Measurements from ENCODE around the gene GRM5. TPM values are rescaled to one million over a fixed set of nuclear protein-coding genes. Genes with fewer than 3 reads are reported as not detected.
"Not testable (repeated sequence)": the region's sequence is repeated elsewhere in the genome, so short reads cannot be mapped to it uniquely, and the experiment has no call there.

The GRM5 gene
- total and polyA plus RNA-seq, 2 donors (not counting 1 experiment from before 2014, with no cell fraction given): not detected

- no CpG with 5 or more reads among the region's 3 CpGs for WGBS (ENCODE audit: insufficient coverage)
Observed at GRCh38 chr11:89084951-89085350, 19.2 kb upstream of the GRM5 start.

DNA sequence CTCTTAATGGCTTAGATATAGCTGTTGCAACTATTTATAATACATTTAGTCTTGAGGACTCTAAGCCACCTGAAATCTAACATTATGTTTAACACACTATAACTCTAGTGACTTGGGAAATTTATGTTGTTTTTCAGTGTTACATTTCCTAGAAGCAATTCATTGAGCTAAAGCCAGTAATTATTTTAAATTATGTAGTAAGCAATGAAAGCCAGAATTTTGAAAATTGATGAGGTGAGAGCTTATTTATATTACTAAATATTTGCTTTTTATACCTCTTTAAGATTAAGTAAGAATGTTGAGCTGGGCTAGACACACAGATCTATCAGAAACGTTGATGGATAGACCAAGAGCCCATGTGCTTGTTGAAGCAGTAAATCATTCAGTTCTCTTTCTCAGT, 5.1 kb upstream of the GRM5 start:
- CTCF ChIA-PET; H3K4me1 ChIP-seq (ENCODE audit: control insufficient read depth in 2 of 2, insufficient read depth in 2 of 2, low read length in 2 of 2); H3K9me3 ChIP-seq (ENCODE audit: control extremely low read depth in 1 of 3, control insufficient read depth in 2 of 3, insufficient read depth in 1 of 3, low read length in 2 of 3); ATAC-seq (ENCODE audit: low read depth); intact Hi-C loops (cut with micrococcal nuclease); POLR2A ChIA-PET; H3K27ac Mint-ChIP-seq; H3K36me3 ChIP-seq (replicated peaks in 1 of 2; ENCODE audit: control extremely low read depth in 1 of 2, control insufficient read depth in 1 of 2, extremely low read depth in 1 of 2, insufficient read depth in 2 of 2, low read length in 1 of 2); H3K9ac ChIP-seq (ENCODE audit: low read length); DNase-seq; H3K27ac ChIP-seq (ENCODE audit: low read length in 2 of 2); H3K4me3 Mint-ChIP-seq; H4K20me1 ChIP-seq (ENCODE audit: control insufficient read depth, insufficient read depth, low read length, poor library complexity, severe bottlenecking); H3K27me3 ChIP-seq (replicated peaks in 1 of 4; ENCODE audit: control extremely low read depth in 1 of 4, control insufficient read depth in 3 of 4, insufficient read depth in 4 of 4, low read length in 3 of 4); H3K9me3 Mint-ChIP-seq (ENCODE audit: insufficient read depth); H3K4me3 ChIP-seq (ENCODE audit: control extremely low read depth in 1 of 5, extremely low read depth in 1 of 5, insufficient read depth in 1 of 5, low read depth in 2 of 5, low read length in 4 of 5); H3K27me3 Mint-ChIP-seq; H2AFZ ChIP-seq (ENCODE audit: insufficient read depth, low read depth, low read length, poor library complexity, severe bottlenecking); H3K4me2 ChIP-seq (replicated peaks; ENCODE audit: low read depth, low read length, poor library complexity, severe bottlenecking); H3K4me1 Mint-ChIP-seq; H3K79me2 ChIP-seq (ENCODE audit: control insufficient read depth, insufficient read depth, low read length): not testable (repeated sequence)
- WGBS (ENCODE audit: insufficient coverage): no CpG with 5 or more reads among the region's 1 CpG

More at GRCh38 chr11:89084951-89085350, 19.2 kb upstream of the GRM5 start:
- H3K9me3 Mint-ChIP-seq (ENCODE audit: insufficient read depth); H4K20me1 ChIP-seq (ENCODE audit: control insufficient read depth, insufficient read depth, low read length, poor library complexity, severe bottlenecking); H3K27ac Mint-ChIP-seq; H3K79me2 ChIP-seq (ENCODE audit: control insufficient read depth, insufficient read depth, low read length); H3K4me1 ChIP-seq (ENCODE audit: control insufficient read depth in 2 of 2, insufficient read depth in 2 of 2, low read length in 2 of 2); POLR2A ChIA-PET; H3K9me3 ChIP-seq (ENCODE audit: control extremely low read depth in 1 of 3, control insufficient read depth in 2 of 3, insufficient read depth in 1 of 3, low read length in 2 of 3); DNase-seq; H3K4me1 Mint-ChIP-seq; H2AFZ ChIP-seq (ENCODE audit: insufficient read depth, low read depth, low read length, poor library complexity, severe bottlenecking); H3K36me3 ChIP-seq (replicated peaks in 1 of 2; ENCODE audit: control extremely low read depth in 1 of 2, control insufficient read depth in 1 of 2, extremely low read depth in 1 of 2, insufficient read depth in 2 of 2, low read length in 1 of 2); H3K4me3 Mint-ChIP-seq; H3K4me2 ChIP-seq (replicated peaks; ENCODE audit: low read depth, low read length, poor library complexity, severe bottlenecking); intact Hi-C loops (cut with micrococcal nuclease); H3K9ac ChIP-seq (ENCODE audit: low read length); ATAC-seq (ENCODE audit: low read depth); H3K27ac ChIP-seq (ENCODE audit: low read length in 2 of 2); CTCF ChIA-PET; H3K27me3 Mint-ChIP-seq; H3K4me3 ChIP-seq (ENCODE audit: control extremely low read depth in 1 of 5, extremely low read depth in 1 of 5, insufficient read depth in 1 of 5, low read depth in 2 of 5, low read length in 4 of 5); H3K27me3 ChIP-seq (replicated peaks in 1 of 4; ENCODE audit: control extremely low read depth in 1 of 4, control insufficient read depth in 3 of 4, insufficient read depth in 4 of 4, low read length in 3 of 4): not testable (repeated sequence)

- H3K27me3 Mint-ChIP-seq: peaks cover 4% of the 10 kb centered on the region
- H3K27ac Mint-ChIP-seq: no peak overlapping the region
- Histone ChIP-seq H3K4me3 (ENCODE audit: control extremely low read depth in 1 of 5, extremely low read depth in 1 of 5, insufficient read depth in 1 of 5, low read depth in 2 of 5, low read length in 4 of 5) (no peak overlapping the region), H3K9ac (ENCODE audit: low read length) (no peak overlapping the region), H3K27me3 (replicated peaks in 1 of 4; ENCODE audit: control extremely low read depth in 1 of 4, control insufficient read depth in 3 of 4, insufficient read depth in 4 of 4, low read length in 3 of 4) (no peaks in the 10 kb centered on the region), H3K36me3 (replicated peaks in 1 of 2; ENCODE audit: control extremely low read depth in 1 of 2, control insufficient read depth in 1 of 2, extremely low read depth in 1 of 2, insufficient read depth in 2 of 2, low read length in 1 of 2) (no peaks in the 10 kb centered on the region), H3K9me3 (ENCODE audit: control extremely low read depth in 1 of 3, control insufficient read depth in 2 of 3, insufficient read depth in 1 of 3, low read length in 2 of 3) (no peaks in the 10 kb centered on the region), H3K4me2 (replicated peaks; ENCODE audit: low read depth, low read length, poor library complexity, severe bottlenecking) (no peak overlapping the region), H3K4me1 (ENCODE audit: control insufficient read depth in 2 of 2, insufficient read depth in 2 of 2, low read length in 2 of 2) (no peaks in the 10 kb centered on the region), H3K79me2 (ENCODE audit: control insufficient read depth, insufficient read depth, low read length) (no peaks in the 10 kb centered on the region), H2AFZ (ENCODE audit: insufficient read depth, low read depth, low read length, poor library complexity, severe bottlenecking) (no peak overlapping the region), H3K27ac (ENCODE audit: low read length in 2 of 2) (no peak overlapping the region), H4K20me1 (ENCODE audit: control insufficient read depth, insufficient read depth, low read length, poor library complexity, severe bottlenecking) (no peaks in the 10 kb centered on the region)
- TF ChIP-seq EZH2 (IDR thresholded peaks at IDR 0.05; ENCODE audit: borderline replicate concordance, insufficient read depth, low read depth, low read length, poor library complexity, severe bottlenecking) (no peak), CTCF (IDR thresholded peaks at IDR 0.05) (no peak)
- CTCF ChIA-PET: no interaction called here
- DNase-seq: no peak
- H3K9me3 Mint-ChIP-seq (ENCODE audit: insufficient read depth): no peaks in the 10 kb centered on the region
- no peaks in the 10 kb centered on the region for H3K4me1 Mint-ChIP-seq
- POLR2A ChIA-PET: no interaction called here
- ATAC-seq (ENCODE audit: low read depth): no peak
- intact Hi-C loops (cut with micrococcal nuclease): no loop called here
- no peak overlapping the region for H3K4me3 Mint-ChIP-seq
Observed at GRCh38 chr11:89067264-89067663, 1.5 kb upstream of the GRM5 start.
